C4-2B (cell line): ENCODE measurements around the gene CCDC54.

Experiments used
- ZFX ChIP-seq: fragments of 450-650 bp; IDR thresholded peaks from 2 replicates; pipeline ENCODE4 v1.6.1; 2017
- TF ChIP-seq, protein P1 (sequence below): fragments of 450-650 bp; conservative IDR thresholded peaks from 2 replicates; pipeline ENCODE4 v1.5.1; 2017; ENCODE audit warnings: mild to moderate bottlenecking

- TF ChIP-seq, protein P1, sequence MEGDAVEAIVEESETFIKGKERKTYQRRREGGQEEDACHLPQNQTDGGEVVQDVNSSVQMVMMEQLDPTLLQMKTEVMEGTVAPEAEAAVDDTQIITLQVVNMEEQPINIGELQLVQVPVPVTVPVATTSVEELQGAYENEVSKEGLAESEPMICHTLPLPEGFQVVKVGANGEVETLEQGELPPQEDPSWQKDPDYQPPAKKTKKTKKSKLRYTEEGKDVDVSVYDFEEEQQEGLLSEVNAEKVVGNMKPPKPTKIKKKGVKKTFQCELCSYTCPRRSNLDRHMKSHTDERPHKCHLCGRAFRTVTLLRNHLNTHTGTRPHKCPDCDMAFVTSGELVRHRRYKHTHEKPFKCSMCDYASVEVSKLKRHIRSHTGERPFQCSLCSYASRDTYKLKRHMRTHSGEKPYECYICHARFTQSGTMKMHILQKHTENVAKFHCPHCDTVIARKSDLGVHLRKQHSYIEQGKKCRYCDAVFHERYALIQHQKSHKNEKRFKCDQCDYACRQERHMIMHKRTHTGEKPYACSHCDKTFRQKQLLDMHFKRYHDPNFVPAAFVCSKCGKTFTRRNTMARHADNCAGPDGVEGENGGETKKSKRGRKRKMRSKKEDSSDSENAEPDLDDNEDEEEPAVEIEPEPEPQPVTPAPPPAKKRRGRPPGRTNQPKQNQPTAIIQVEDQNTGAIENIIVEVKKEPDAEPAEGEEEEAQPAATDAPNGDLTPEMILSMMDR, result no peak
- TF ChIP-seq ZFX, result no peak
Measured at GRCh38 chr3:107384907-107385306, 7.7 kb downstream of the CCDC54 start.
